Pancreas (tissue), 10 donors: Measurements from ENCODE around the gene CYSLTR2. TPM values are rescaled to one million over a fixed set of nuclear protein-coding genes. Genes with fewer than 3 reads are reported as not detected.

Experiments used
- ATAC-seq, 4 donors: fragments of 200-7000 bp; cut with Tn5 transposase; one replicate each; pipeline versions ENCODE4 v1.8.0 to v1.9.1; 2020; ENCODE audit warnings: mild to moderate bottlenecking in 4 of 4, moderate library complexity in 4 of 4
- DNase-seq, 6 donors: peaks; one replicate each; pipeline ENCODE4 v3.0.0-alpha.2; 2020
- FAIRE-seq: peaks from 2 replicates; lab custom pipeline; 2012; peaks lifted over from hg19 to GRCh38; lab: Jason Lieb, UNC
- H3K27ac ChIP-seq, 4 donors: fragments of 200-600 bp; sonication (generic); 1 replicate in 3 of 4; 2 replicates in 1 of 4; pipeline versions ENCODE4 v1.5.0 to v1.8.0; 2020
- H3K27me3 ChIP-seq, 4 donors: fragments of 200-600 bp; one replicate each; pipeline ENCODE4 v1.8.0; 2021
- H3K36me3 ChIP-seq, 3 donors: fragments of 200-600 bp; sonication (generic) in 1 of 3; one replicate each; pipeline versions ENCODE4 v1.5.0 to v1.8.0; 2020 to 2021
- H3K4me1 ChIP-seq, 3 donors: fragments of 200-600 bp; one replicate each; pipeline ENCODE4 v1.8.0; 2021
- H3K4me3 ChIP-seq, 4 donors: fragments of 200-600 bp; sonication (generic) in 2 of 4; one replicate each; pipeline versions ENCODE4 v1.5.0 to v1.8.0; 2020 to 2021
- H3K9me3 ChIP-seq, 4 donors: fragments of 200-600 bp; one replicate each; pipeline ENCODE4 v1.8.0; 2021
- WGBS, 2 donors: extraction: QIAGEN DNeasy Blood & Tissue Kit; methylation state at CpG; one replicate each; pipeline ENCODE4 v1.1.7; 2013; 5-methylcytosine and 5-hydroxymethylcytosine counted together
- intact Hi-C, 3 donors: fragments of 100-400 bp; cut with DNase I; formaldehyde crosslinking; loops; one replicate each; pipeline versions ENCODE4 v1.11.1 to v1.14.2; 2022
- polyA plus RNA-seq, 2 donors: library from polyadenylated mRNA; stranded (reverse); fragments of 200-250 nt; gene quantifications; one replicate each; pipeline ENCODE4 v1.2.3, GENCODE V29; 2013
- total RNA-seq, 6 donors: library from RNA; stranded (reverse); fragmentation: NEBNext Ultra II Directional in 4 of 6; extraction: Animal tissue kit (Norgen Biotek cat#: 25700) in 4 of 6; gene quantifications; one replicate each; pipeline versions ENCODE4 v1.2.1 to v1.2.4, GENCODE V29; 2021 to 2023
- TF ChIP-seq, protein P1 (sequence below), 4 donors: fragments of 200-600 bp; sonication (generic) in 3 of 4; IDR thresholded peaks; one replicate each; pipeline versions ENCODE4 v1.5.0 to v1.8.0; 2021; ENCODE audit warnings: antibody characterized with exemption in 4 of 4
- donor health status: healthy with polysubstance abuse.
- donor health status: DM: no; HTN: no; CAD: no; lungs with moderate emphysema.
- donor health status: DM: no; HTN: no; CAD: no.
- donor health status: control.
- donor health status: control.
- donor health status: Bipolar disorder and iron deficiency.
- donor health status: DM: yes; HTN: yes; CAD: no.
- donor health status: DM: no; HTN: no; CAD: no.
- donor health status: DM: no; HTN: no; CAD: no.
- donor health status: DM: yes; HTN: yes; CAD: no.

CYSLTR2 gene
- total and polyA plus RNA-seq, 8 donors, result 0.06 to 0.43 (median 0.17) TPM; not detected in 2

GRCh38 chr13:48737689-48738088 lies 84.0 kb downstream of the CYSLTR2 start:
- ATAC-seq, result no peak
- TF ChIP-seq, protein P1, sequence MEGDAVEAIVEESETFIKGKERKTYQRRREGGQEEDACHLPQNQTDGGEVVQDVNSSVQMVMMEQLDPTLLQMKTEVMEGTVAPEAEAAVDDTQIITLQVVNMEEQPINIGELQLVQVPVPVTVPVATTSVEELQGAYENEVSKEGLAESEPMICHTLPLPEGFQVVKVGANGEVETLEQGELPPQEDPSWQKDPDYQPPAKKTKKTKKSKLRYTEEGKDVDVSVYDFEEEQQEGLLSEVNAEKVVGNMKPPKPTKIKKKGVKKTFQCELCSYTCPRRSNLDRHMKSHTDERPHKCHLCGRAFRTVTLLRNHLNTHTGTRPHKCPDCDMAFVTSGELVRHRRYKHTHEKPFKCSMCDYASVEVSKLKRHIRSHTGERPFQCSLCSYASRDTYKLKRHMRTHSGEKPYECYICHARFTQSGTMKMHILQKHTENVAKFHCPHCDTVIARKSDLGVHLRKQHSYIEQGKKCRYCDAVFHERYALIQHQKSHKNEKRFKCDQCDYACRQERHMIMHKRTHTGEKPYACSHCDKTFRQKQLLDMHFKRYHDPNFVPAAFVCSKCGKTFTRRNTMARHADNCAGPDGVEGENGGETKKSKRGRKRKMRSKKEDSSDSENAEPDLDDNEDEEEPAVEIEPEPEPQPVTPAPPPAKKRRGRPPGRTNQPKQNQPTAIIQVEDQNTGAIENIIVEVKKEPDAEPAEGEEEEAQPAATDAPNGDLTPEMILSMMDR (IDR thresholded peaks at IDR 0.05), result no peak
- Histone ChIP-seq H3K27me3 (no peaks in the 10 kb centered on the region), H3K9me3 (no peaks in the 10 kb centered on the region), H3K4me1 (no peaks in the 10 kb centered on the region), H3K36me3 (no peaks in the 10 kb centered on the region), H3K27ac (no peak overlapping the region), H3K4me3 (no peak overlapping the region)
- intact Hi-C loops, result loop anchor here in 1 of 3 donors (10.0 kb wide), 1 partner anchor 143 kb away; no protein-coding TSS in a partner anchor
- 72 to 86% methylated on average over 1 of the region's 1 CpG for WGBS, 2 donors
- FAIRE-seq, result no peak
- no peak for DNase-seq

GRCh38 chr13:48738311-48738710 lies 84.6 kb downstream of the CYSLTR2 start:
- TF ChIP-seq, protein P1 (IDR thresholded peaks at IDR 0.05), result no peak
- intact Hi-C loops, result loop anchor here in 1 of 3 donors (10.0 kb wide), 1 partner anchor 144 kb away; no protein-coding TSS in a partner anchor
- Histone ChIP-seq H3K9me3 (no peaks in the 10 kb centered on the region), H3K4me3 (no peak overlapping the region), H3K27me3 (no peaks in the 10 kb centered on the region), H3K27ac (no peak overlapping the region), H3K36me3 (no peaks in the 10 kb centered on the region), H3K4me1 (no peaks in the 10 kb centered on the region)
- ATAC-seq (no peak), FAIRE-seq (no peak), DNase-seq (no peak)
- 44% methylated on average over 6 of the region's 6 CpGs for WGBS, 2 donors

DNA sequence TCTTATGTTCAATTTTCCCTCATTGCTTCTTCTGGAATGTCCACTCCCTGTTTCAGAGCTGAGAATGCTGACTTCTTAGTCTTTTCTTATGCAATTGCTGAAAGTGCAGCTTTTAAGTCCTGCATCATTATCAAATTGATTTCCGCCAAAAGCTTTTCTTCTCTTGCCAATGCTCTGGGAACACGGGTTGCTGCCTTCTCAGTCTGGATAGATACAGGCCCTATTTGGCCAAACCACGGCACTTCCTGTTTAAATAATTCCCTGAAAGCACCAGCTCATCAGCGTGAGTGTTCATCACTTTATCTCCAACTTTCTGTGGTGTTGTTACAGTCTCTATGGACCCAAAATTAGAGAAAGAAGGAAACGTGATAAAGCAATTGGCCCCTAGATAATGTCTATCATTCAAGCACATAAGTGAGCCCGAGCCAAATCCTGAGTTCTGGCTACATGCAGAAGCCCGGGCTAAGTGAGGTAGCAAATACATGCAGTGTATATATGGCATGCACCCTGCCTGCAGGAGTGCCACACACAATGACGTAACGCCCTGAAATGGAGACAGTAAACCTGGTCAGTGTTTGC lies 85.7 kb downstream of the CYSLTR2 start:
- TF ChIP-seq, protein P1 (IDR thresholded peaks at IDR 0.05), result no peak
- Histone ChIP-seq H3K4me3 (no peak overlapping the region), H3K4me1 (no peaks in the 10 kb centered on the region), H3K9me3 (no peaks in the 10 kb centered on the region), H3K27me3 (no peaks in the 10 kb centered on the region), H3K36me3 (no peaks in the 10 kb centered on the region), H3K27ac (no peak overlapping the region)
- DNase-seq (no peak), ATAC-seq (peak in 1 of 4 donors; percentile 24), FAIRE-seq (no peak)
- intact Hi-C loops, result loop anchor here in 1 of 3 donors (10.0 kb wide), 1 partner anchor 145 kb away; no protein-coding TSS in a partner anchor
- WGBS, 2 donors, result 65 to 68% methylated on average over 9 of the region's 9 CpGs

DNA sequence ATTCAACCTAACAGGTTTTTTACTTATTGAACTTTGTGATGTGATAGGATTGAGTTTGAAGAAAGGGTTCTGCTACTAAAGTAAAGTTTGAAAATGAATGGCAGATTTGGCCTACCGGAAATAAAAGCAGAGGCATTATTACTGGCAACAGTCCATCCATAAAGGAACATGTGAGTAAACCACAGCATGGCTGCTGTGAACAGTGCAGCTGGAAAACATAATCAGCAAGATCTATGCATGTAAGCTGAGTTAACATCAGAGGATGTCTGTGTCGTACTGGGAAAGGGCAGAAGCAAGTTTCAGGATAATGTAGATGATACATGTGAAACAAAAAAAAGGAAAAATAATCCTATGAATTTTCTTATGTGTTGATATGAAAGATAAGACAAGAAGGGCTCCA lies 87.6 kb downstream of the CYSLTR2 start:
- FAIRE-seq, result no peak
- no peaks in the 10 kb centered on the region for H3K27me3 ChIP-seq
- DNase-seq, result peak in 3 of 6 donors; percentile 36 to 50 (median 41)
- ATAC-seq, result peak; percentile 68 to 85 (median 76)
- no peaks in the 10 kb centered on the region for H3K4me1 ChIP-seq
- intact Hi-C loops, result no loop called here
- no peak overlapping the region for H3K27ac ChIP-seq
- no peaks in the 10 kb centered on the region for H3K9me3 ChIP-seq
- 30 to 34% methylated on average over 2 of the region's 2 CpGs for WGBS, 2 donors
- no peak overlapping the region for H3K4me3 ChIP-seq
- H3K36me3 ChIP-seq, result no peaks in the 10 kb centered on the region
- TF ChIP-seq, protein P1 (IDR thresholded peaks at IDR 0.05), result no peak

- H3K36me3 ChIP-seq, result no peaks in the 10 kb centered on the region
- 0 to 67% methylated on average over 1 of the region's 1 CpG for WGBS, 2 donors
- TF ChIP-seq, protein P1 (IDR thresholded peaks at IDR 0.05), result no peak
- H3K4me3 ChIP-seq, result no peak overlapping the region
- H3K27ac ChIP-seq, result no peak overlapping the region
- H3K9me3 ChIP-seq, result no peaks in the 10 kb centered on the region
- no peaks in the 10 kb centered on the region for H3K27me3 ChIP-seq
- FAIRE-seq (no peak), ATAC-seq (no peak), DNase-seq (no peak)
- intact Hi-C loops, result no loop called here
- no peaks in the 10 kb centered on the region for H3K4me1 ChIP-seq
Measured at GRCh38 chr13:48746821-48747220, 93.1 kb downstream of the CYSLTR2 start.
